ENCODE data around the gene VAC14.

Gene VAC14

DNA sequence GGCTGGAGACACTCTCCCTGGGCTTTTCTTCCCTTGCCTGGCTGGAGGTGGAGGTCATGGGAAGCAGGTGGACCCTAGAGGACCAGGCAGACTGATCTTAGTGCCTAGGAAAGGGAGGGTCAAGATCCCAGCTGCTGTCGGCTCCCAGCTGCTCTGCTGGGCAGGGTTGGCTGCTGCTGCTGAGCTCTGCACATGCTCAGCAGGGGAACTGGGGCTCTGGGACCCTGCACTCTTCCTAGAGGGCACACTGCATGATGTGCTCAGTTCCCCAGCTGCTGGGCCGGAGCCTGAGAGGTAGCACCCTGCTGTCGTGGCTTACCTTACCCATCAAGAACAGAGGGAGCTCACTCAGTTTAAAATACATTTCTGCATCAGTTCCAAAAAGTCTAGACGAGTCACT is 34.3 kb downstream of the VAC14 start:
- H3K4me3 ChIP-seq (ENCODE audit: low read depth, low read length) = no peak overlapping the region
- TF ChIP-seq, protein P1, sequence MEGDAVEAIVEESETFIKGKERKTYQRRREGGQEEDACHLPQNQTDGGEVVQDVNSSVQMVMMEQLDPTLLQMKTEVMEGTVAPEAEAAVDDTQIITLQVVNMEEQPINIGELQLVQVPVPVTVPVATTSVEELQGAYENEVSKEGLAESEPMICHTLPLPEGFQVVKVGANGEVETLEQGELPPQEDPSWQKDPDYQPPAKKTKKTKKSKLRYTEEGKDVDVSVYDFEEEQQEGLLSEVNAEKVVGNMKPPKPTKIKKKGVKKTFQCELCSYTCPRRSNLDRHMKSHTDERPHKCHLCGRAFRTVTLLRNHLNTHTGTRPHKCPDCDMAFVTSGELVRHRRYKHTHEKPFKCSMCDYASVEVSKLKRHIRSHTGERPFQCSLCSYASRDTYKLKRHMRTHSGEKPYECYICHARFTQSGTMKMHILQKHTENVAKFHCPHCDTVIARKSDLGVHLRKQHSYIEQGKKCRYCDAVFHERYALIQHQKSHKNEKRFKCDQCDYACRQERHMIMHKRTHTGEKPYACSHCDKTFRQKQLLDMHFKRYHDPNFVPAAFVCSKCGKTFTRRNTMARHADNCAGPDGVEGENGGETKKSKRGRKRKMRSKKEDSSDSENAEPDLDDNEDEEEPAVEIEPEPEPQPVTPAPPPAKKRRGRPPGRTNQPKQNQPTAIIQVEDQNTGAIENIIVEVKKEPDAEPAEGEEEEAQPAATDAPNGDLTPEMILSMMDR (IDR thresholded peaks at IDR 0.05; ENCODE audit: low read depth, low read length, missing control alignments) = no peak
- in situ Hi-C loops (cut with HindIII; ENCODE audit: low sequenced_read_pairs) = loop anchor here (10.0 to 25.0 kb wide), 2 partner anchors 92 to 229 kb away; no protein-coding TSS in a partner anchor
- no peak for DNase-seq (ENCODE audit: low read depth)

DNA sequence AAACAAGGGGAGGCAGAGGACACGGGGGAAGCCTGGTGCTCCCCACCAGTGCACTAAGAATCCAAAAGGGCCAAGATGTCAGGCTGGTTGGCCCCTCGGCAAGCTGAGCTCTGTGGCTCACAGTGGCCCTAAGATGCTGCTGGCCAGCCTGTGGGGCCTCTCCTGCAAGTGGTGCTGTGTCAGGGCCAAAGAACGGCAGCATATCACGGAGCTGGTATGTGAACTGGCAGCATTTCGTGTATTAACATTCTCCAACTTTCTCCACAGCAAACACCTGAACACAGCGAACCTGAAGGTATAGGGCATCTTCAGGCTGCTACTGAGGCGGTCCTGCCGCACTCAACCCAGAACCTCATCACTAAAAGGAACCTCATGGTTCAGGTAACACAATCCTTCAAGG is 34.8 kb downstream of the VAC14 start:
- no peak overlapping the region for H3K4me3 ChIP-seq (ENCODE audit: low read depth, low read length)
- TF ChIP-seq, protein P1 (IDR thresholded peaks at IDR 0.05; ENCODE audit: low read depth, low read length, missing control alignments) = no peak
- in situ Hi-C loops (cut with HindIII; ENCODE audit: low sequenced_read_pairs) = loop anchor here (10.0 to 25.0 kb wide), 2 partner anchors 91 to 229 kb away; no protein-coding TSS in a partner anchor
- DNase-seq (ENCODE audit: low read depth) = no peak

DNA sequence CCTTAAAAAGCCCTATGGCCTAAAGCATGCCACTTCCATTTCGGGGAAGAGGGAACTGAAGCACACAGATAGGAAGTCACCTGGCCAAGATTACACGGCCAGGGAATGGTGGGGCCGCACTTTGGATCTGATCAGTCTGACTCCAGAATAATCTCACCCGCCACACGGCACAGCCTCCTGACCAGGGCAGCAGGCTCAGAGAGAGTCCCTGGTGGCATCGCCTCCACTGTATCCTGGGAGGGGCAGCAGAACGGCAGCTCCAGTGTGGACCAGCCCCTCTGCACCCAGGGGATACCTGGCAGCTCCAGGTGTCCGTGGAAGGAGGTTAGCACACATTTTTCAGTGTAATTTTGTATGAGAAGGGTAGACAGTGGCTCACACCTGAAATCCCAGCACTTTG is 35.5 kb downstream of the VAC14 start:
- in situ Hi-C loops (cut with HindIII; ENCODE audit: low sequenced_read_pairs) = loop anchor here (10.0 to 25.0 kb wide), 2 partner anchors 91 to 228 kb away; no protein-coding TSS in a partner anchor
- no peak for DNase-seq (ENCODE audit: low read depth)
- TF ChIP-seq, protein P1 (IDR thresholded peaks at IDR 0.05; ENCODE audit: low read depth, low read length, missing control alignments) = no peak

DNA sequence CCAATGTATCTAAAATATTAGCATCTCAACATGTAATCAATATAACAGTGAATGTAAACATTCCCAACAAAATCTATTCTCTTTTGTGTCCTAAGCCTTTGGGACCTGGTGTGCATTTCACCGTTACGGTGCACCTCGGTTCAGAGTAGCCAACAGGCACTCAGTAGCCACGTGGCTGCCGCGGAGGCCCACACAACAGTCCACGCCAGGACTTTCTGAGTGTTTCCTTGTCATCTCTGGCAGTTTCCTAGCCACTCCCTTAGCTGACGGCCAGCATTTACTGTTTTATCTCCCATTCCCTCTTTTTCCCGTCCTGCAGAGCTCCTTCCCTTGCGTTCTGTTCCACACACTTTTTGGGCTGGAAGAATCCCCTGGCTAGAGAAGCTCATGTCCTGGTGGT is 36.3 kb downstream of the VAC14 start:
- no peak overlapping the region for H3K4me3 ChIP-seq (ENCODE audit: low read depth, low read length)
- in situ Hi-C loops (cut with HindIII; ENCODE audit: low sequenced_read_pairs) = loop anchor here (5.0 to 25.0 kb wide), 3 partner anchors 67 to 227 kb away; no protein-coding TSS in a partner anchor
- DNase-seq (ENCODE audit: low read depth) = no peak
- TF ChIP-seq, protein P1 (IDR thresholded peaks at IDR 0.05; ENCODE audit: low read depth, low read length, missing control alignments) = no peak

More for the DNA sequence above, 35.5 kb downstream of the VAC14 start:
- H3K4me3 ChIP-seq (ENCODE audit: low read depth, low read length) = no peak overlapping the region

DNA sequence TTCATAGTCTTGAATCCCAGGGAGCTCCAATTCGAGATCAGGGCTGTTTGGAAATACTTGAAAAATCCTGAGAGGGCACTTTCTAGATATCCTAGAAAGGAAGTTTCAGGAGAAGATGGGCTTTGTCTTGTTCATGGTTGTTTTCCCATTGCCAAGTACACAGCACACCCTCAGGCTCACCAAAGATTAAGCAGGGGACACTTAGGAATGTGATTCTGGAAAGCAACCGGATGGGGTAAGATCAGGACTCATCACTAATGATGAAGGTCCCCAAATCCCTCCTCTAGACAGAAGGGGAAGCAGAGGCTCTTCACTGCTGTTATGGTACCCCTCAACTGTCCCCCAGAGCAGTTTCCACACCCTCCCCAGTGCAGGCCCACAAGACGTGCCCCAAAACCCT is 40.7 kb downstream of the VAC14 start:
- no peak overlapping the region for H3K4me3 ChIP-seq (ENCODE audit: low read depth, low read length)
- TF ChIP-seq, protein P1 (IDR thresholded peaks at IDR 0.05; ENCODE audit: low read depth, low read length, missing control alignments) = no peak
- in situ Hi-C loops (cut with HindIII; ENCODE audit: low sequenced_read_pairs) = loop anchor here (5.0 to 25.0 kb wide), 3 partner anchors 63 to 223 kb away; no protein-coding TSS in a partner anchor
- no peak for DNase-seq (ENCODE audit: low read depth)

DNA sequence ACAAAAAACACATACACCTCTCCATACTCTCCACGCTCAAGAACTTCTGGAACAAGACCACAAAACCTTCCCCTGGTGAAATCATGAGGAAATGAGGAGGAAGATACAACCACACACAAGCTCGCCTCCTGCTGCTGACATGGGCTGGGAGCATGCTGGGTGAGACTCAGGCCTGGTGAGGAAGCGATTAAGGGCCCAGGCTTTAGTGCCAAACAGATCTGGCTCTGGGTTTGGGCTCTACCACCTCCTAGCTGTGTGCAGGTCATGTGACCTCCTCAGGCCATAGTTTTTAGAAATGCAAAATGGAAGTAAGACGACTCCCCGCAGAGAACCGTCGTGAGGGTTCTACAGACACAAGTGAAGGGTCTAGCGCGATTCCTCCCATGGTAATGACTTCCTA is 41.3 kb downstream of the VAC14 start:
- in situ Hi-C loops (cut with HindIII; ENCODE audit: low sequenced_read_pairs) = loop anchor here (5.0 to 25.0 kb wide), 3 partner anchors 62 to 222 kb away; no protein-coding TSS in a partner anchor
- H3K4me3 ChIP-seq (ENCODE audit: low read depth, low read length) = no peak overlapping the region
- TF ChIP-seq, protein P1 (IDR thresholded peaks at IDR 0.05; ENCODE audit: low read depth, low read length, missing control alignments) = no peak
- no peak for DNase-seq (ENCODE audit: low read depth)

Measured in astrocyte of the cerebellum (primary cell).